B cell (primary cell): Measurements from ENCODE around the gene LDHAL6A. TPM values are rescaled to one million over a fixed set of nuclear protein-coding genes. Genes with fewer than 3 reads are reported as not detected.

Experiments used
- ATAC-seq: fragments of 200-7000 bp; cut with Tn5 transposase; one replicate; pipeline ENCODE4 v1.10.0; 2021; ENCODE audit warnings: low read depth, mild to moderate bottlenecking, moderate number of reproducible peaks, moderate library complexity
- CTCF ChIA-PET: fragments of 350-600 bp; sonication (Branson Sonifier 250); formaldehyde crosslinking; loops from one replicate; lab custom pipeline; 2021; ENCODE audit warnings: antibody characterized with exemption, inconsistent platforms; lab: Charles Lee
- POLR2A ChIA-PET: fragments of 350-600 bp; sonication (Branson Sonifier 250); formaldehyde crosslinking; loops from one replicate; lab custom pipeline; 2021; ENCODE audit warnings: antibody characterized with exemption; lab: Charles Lee
- DNase-seq: peaks from one replicate; pipeline ENCODE4 v3.0.0; 2013
- H2AFZ ChIP-seq: 2 replicates; pipeline ENCODE4 v1.6.1; 2012; ENCODE audit warnings: mild to moderate bottlenecking, low read depth, low read length; ENCODE audit not compliant: insufficient read depth, poor library complexity, severe bottlenecking
- H3K27ac ChIP-seq, 2 donors: 1 replicate in 1 of 2; 2 replicates in 1 of 2; pipeline ENCODE4 v1.5.1; 2012 to 2013; ENCODE audit warnings: low read length in 2 of 2, mild to moderate bottlenecking in 2 of 2, moderate library complexity in 1 of 2
- H3K27me3 ChIP-seq, 4 experiments: fragments of 200-600 bp in 1 of 4; sonication (generic) in 1 of 4; replicated peaks in 1 of 4; 1 replicate in 2 of 4; 2 replicates in 2 of 4; pipeline versions ENCODE4 v1.6.1 to v1.7.0; 2013 to 2016; ENCODE audit warnings: low read length in 3 of 4, mild to moderate bottlenecking in 2 of 4, mixed read lengths in 1 of 4, moderate library complexity in 1 of 4; ENCODE audit not compliant: insufficient read depth in 4 of 4, control insufficient read depth in 3 of 4; ENCODE audit errors: control extremely low read depth in 1 of 4
- H3K36me3 ChIP-seq, 2 experiments: replicated peaks in 1 of 2; 1 replicate in 1 of 2; 2 replicates in 1 of 2; pipeline versions ENCODE4 v1.6.1 to v1.7.1; 2013; ENCODE audit warnings: low read length in 1 of 2; ENCODE audit not compliant: insufficient read depth in 2 of 2, control insufficient read depth in 1 of 2; ENCODE audit errors: control extremely low read depth in 1 of 2, extremely low read depth in 1 of 2
- H3K4me1 ChIP-seq, 2 donors: fragments of 200-600 bp in 1 of 2; sonication (generic) in 1 of 2; 1 replicate in 1 of 2; 2 replicates in 1 of 2; pipeline versions ENCODE4 v1.5.1 to v1.6.1; 2013 to 2017; ENCODE audit warnings: low read length in 2 of 2; ENCODE audit not compliant: control insufficient read depth in 2 of 2, insufficient read depth in 2 of 2
- H3K4me2 ChIP-seq: replicated peaks from 2 replicates; pipeline ENCODE3; 2012; ENCODE audit warnings: mild to moderate bottlenecking, low read depth, low read length; ENCODE audit not compliant: poor library complexity, severe bottlenecking
- H3K4me3 ChIP-seq, 5 experiments: fragments of 200-600 bp in 1 of 5; sonication (generic) in 1 of 5; 1 replicate in 3 of 5; 2 replicates in 2 of 5; pipeline versions ENCODE4 v1.5.1 to v1.7.0; 2011 to 2016; ENCODE audit warnings: low read length in 4 of 5, mild to moderate bottlenecking in 4 of 5, low read depth in 2 of 5, control low read depth in 1 of 5, moderate library complexity in 1 of 5; ENCODE audit not compliant: insufficient read depth in 1 of 5; ENCODE audit errors: control extremely low read depth in 1 of 5, extremely low read depth in 1 of 5
- H3K79me2 ChIP-seq: fragments of 200-600 bp; sonication (generic); one replicate; pipeline ENCODE4 v1.6.0; 2016; ENCODE audit warnings: low read length; ENCODE audit not compliant: control insufficient read depth, insufficient read depth
- H3K9ac ChIP-seq: fragments of 200-600 bp; sonication (generic); 2 replicates; pipeline ENCODE4 v1.6.1; 2017; ENCODE audit warnings: mild to moderate bottlenecking, low read length, moderate library complexity
- H3K9me3 ChIP-seq, 3 donors: one replicate each; pipeline versions ENCODE4 v1.6.1 to v1.7.1; 2013; ENCODE audit warnings: low read length in 2 of 3; ENCODE audit not compliant: control insufficient read depth in 2 of 3, insufficient read depth in 1 of 3; ENCODE audit errors: control extremely low read depth in 1 of 3
- H4K20me1 ChIP-seq: 2 replicates; pipeline ENCODE4 v1.6.0; 2012; ENCODE audit warnings: mild to moderate bottlenecking, low read length; ENCODE audit not compliant: insufficient read depth, control insufficient read depth, poor library complexity, severe bottlenecking
- H3K27ac Mint-ChIP-seq: one replicate; pipeline ENCODE4 v1.8.0; 2021; ENCODE audit warnings: mixed read lengths
- H3K27me3 Mint-ChIP-seq: one replicate; pipeline ENCODE4 v1.8.0; 2021; ENCODE audit warnings: mixed read lengths
- H3K4me1 Mint-ChIP-seq: one replicate; pipeline ENCODE4 v1.8.0; 2021; ENCODE audit warnings: mixed read lengths
- H3K4me3 Mint-ChIP-seq: one replicate; pipeline ENCODE4 v1.8.0; 2021; ENCODE audit warnings: mixed read lengths
- H3K9me3 Mint-ChIP-seq: one replicate; pipeline ENCODE4 v1.8.0; 2022; ENCODE audit warnings: mixed read lengths; ENCODE audit not compliant: insufficient read depth
- CTCF ChIP-seq: fragments of 200-600 bp; IDR thresholded peaks from one replicate; pipeline ENCODE4 v1.8.0; 2022; ENCODE audit warnings: antibody characterized with exemption, mild to moderate bottlenecking
- EZH2 ChIP-seq: IDR thresholded peaks from 2 replicates; pipeline ENCODE4 v1.6.1; 2012; ENCODE audit warnings: borderline replicate concordance, low read depth, mild to moderate bottlenecking, moderate library complexity, low read length; ENCODE audit not compliant: insufficient read depth, poor library complexity, severe bottlenecking
- WGBS: methylation state at CpG from one replicate; pipeline ENCODE4 v1.1.5; 2013; ENCODE audit warnings: missing lambda C conversion rate; ENCODE audit not compliant: insufficient coverage; 5-methylcytosine and 5-hydroxymethylcytosine counted together
- intact Hi-C: fragments of 100-400 bp; cut with micrococcal nuclease; formaldehyde crosslinking; loops from one replicate; pipeline ENCODE4 v1.10.0; 2022
- polyA plus RNA-seq: library from polyadenylated mRNA; depleted of rRNA; stranded (reverse); fragments of >200 nt; gene quantifications from 2 replicates; pipeline ENCODE4 v1.2.3, GENCODE V29; 2012
- total RNA-seq, 2 donors: library from RNA; stranded (reverse); fragments of 120-200 nt in 1 of 2; gene quantifications; 1 replicate in 1 of 2; 2 replicates in 1 of 2; pipeline versions ENCODE4 v1.2.3 to v1.2.4, GENCODE V29; 2013 to 2022

The LDHAL6A gene
- total and polyA plus RNA-seq, 2 donors (not counting 1 experiment from before 2014, with no cell fraction given): 0.12 to 0.27 TPM

- Histone ChIP-seq H2AFZ (no peak overlapping the region), H4K20me1 (peaks cover 5% of the 10 kb centered on the region), H3K4me2 (no peak overlapping the region), H3K27me3 (no peaks in the 10 kb centered on the region), H3K36me3 (peaks cover 2 to 55% of the 10 kb centered on the region in 2 experiments), H3K9ac (no peak overlapping the region), H3K27ac (no peak overlapping the region), H3K4me1 (peaks cover 0 to 7% of the 10 kb centered on the region in 2 donors), H3K79me2 (peaks cover 6% of the 10 kb centered on the region), H3K9me3 (no peaks in the 10 kb centered on the region), H3K4me3 (no peak overlapping the region)
- H3K4me3 Mint-ChIP-seq: no peak overlapping the region
- ChIA-PET CTCF (no interaction called here), POLR2A (no interaction called here)
- peaks cover 8% of the 10 kb centered on the region for H3K4me1 Mint-ChIP-seq
- no peak overlapping the region for H3K27ac Mint-ChIP-seq
- TF ChIP-seq CTCF: no peak
- no peak for TF ChIP-seq EZH2
- intact Hi-C loops: no loop called here
- DNase-seq: no peak
- whole genome bisulfite sequencing: 100% methylated on average over 1 of the region's 4 CpGs
- no peak for ATAC-seq
- no peaks in the 10 kb centered on the region for H3K27me3 Mint-ChIP-seq
- H3K9me3 Mint-ChIP-seq: no peaks in the 10 kb centered on the region
These were observed 37.7 kb downstream of the LDHAL6A start for GRCh38 chr11:18493310-18493709.

- no peak overlapping the region for H3K4me3 Mint-ChIP-seq
- Histone ChIP-seq H3K36me3 (peaks cover 2 to 62% of the 10 kb centered on the region in 2 experiments), H3K4me3 (no peak overlapping the region), H3K4me1 (peaks cover 0 to 7% of the 10 kb centered on the region in 2 donors), H4K20me1 (peaks cover 5% of the 10 kb centered on the region), H3K27ac (peak overlapping the region in 1 of 2 donors; percentile 45), H3K9me3 (no peaks in the 10 kb centered on the region), H3K79me2 (peaks cover 6% of the 10 kb centered on the region), H2AFZ (no peak overlapping the region), H3K4me2 (no peak overlapping the region), H3K9ac (no peak overlapping the region), H3K27me3 (no peaks in the 10 kb centered on the region)
- peaks cover 8% of the 10 kb centered on the region for H3K4me1 Mint-ChIP-seq
- TF ChIP-seq CTCF (no peak), EZH2 (no peak)
- CTCF ChIA-PET: interaction anchor here (1.0 kb wide), 1 partner anchor 44 kb away, joined by 3 read pairs; no protein-coding TSS in a partner anchor
- intact Hi-C loops: no loop called here
- DNase-seq (peak; percentile 17), ATAC-seq (no peak)
- H3K27ac Mint-ChIP-seq: peak overlapping the region; percentile 20
- H3K27me3 Mint-ChIP-seq: no peaks in the 10 kb centered on the region
- POLR2A ChIA-PET: no interaction called here
- H3K9me3 Mint-ChIP-seq: no peaks in the 10 kb centered on the region
These were observed 39.6 kb downstream of the LDHAL6A start for GRCh38 chr11:18495271-18495670.
